ENCODE data around the gene SRGAP1. TPM values are rescaled to one million over a fixed set of nuclear protein-coding genes. Genes with fewer than 3 reads are reported as not detected.

Gene SRGAP1
- total and polyA plus RNA-seq, 2 of the 8 experiments (the other 6 are each of a cell fraction or from before 2014, with no cell fraction given): 3.2 to 7.3 TPM

DNA sequence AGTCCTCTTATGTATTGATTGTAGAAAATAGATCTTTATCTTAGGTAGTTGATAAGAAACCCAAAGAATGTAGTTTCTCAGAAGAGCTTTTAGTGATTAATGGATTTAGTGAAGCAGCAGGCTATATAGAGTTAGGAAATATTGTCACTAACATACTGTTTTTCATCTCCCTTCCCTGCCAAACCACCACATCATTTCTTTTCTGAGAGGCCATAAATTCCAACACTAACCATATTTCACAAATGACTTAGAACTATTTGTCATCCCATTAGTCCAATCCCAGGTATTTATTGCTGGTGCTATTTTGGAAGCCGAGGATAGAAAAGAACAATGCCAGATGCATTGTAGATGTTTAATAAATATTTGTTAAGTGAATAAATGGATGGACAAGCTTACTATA lies 191.9 kb downstream of the SRGAP1 start:
- H2BK120ac ChIP-seq (replicated peaks; ENCODE audit: low read depth, low read length): no peak overlapping the region
- no peak overlapping the region for H4K8ac ChIP-seq (ENCODE audit: extremely low read depth, insufficient read depth, low read length)
- ChIA-PET CTCF (ENCODE audit: partially characterized antibody) (interaction anchor here (0.6 to 1.1 kb wide), 2 partner anchors 33 to 954 kb away, joined by 3 read pairs; no protein-coding TSS in a partner anchor), POLR2A (ENCODE audit: partially characterized antibody) (no interaction called here)
- no peak overlapping the region for H3K9ac ChIP-seq (replicated peaks in 1 of 4; ENCODE audit: extremely low read depth in 1 of 4, low read depth in 3 of 4, low read length in 3 of 4)
- H3K4ac ChIP-seq (replicated peaks; ENCODE audit: insufficient read length, low read depth, low read length): no peak overlapping the region
- no peak overlapping the region for H3K27ac ChIP-seq (ENCODE audit: low read depth, low read length)
- no peak overlapping the region for H2BK12ac ChIP-seq (ENCODE audit: low read depth, low read length)
- no peaks in the 10 kb centered on the region; the same call in 1 of the 2 replicates for H3K79me1 ChIP-seq (ENCODE audit: low read depth, low read length)
- no peak for DNase-seq (ENCODE audit: low read depth in 1 of 2, low spot score in 2 of 2)
- H4K5ac ChIP-seq (ENCODE audit: insufficient read length, low read depth, low read length): no peak overlapping the region
- H2BK5ac ChIP-seq (ENCODE audit: low read depth, low read length): no peak overlapping the region
- FAIRE-seq: no peak
- H3K4me3 ChIP-seq (ENCODE audit: extremely low read depth in 1 of 4, insufficient read depth in 2 of 4, low read depth in 3 of 4, low read length in 4 of 4): no peak overlapping the region
- no peaks in the 10 kb centered on the region for H3K9me3 ChIP-seq (ENCODE audit: insufficient read depth in 2 of 2, low read depth in 1 of 2, low read length in 1 of 2)
- no peak overlapping the region for H3K56ac ChIP-seq (replicated peaks; ENCODE audit: insufficient read length, low read depth, low read length)
- no peaks in the 10 kb centered on the region for H3K79me2 ChIP-seq (ENCODE audit: control insufficient read depth in 1 of 2, insufficient read depth in 2 of 2, low read length in 2 of 2)
- H3K36me3 ChIP-seq (ENCODE audit: control insufficient read depth in 2 of 4, insufficient read depth in 4 of 4, low read length in 3 of 4): no peaks in the 10 kb centered on the region
- H3K14ac ChIP-seq (ENCODE audit: insufficient read length): no peak overlapping the region
- no peaks in the 10 kb centered on the region for H3K27me3 ChIP-seq (replicated peaks in 1 of 4; ENCODE audit: control insufficient read depth in 3 of 4, extremely low read depth in 1 of 4, insufficient read depth in 3 of 4, low read length in 3 of 4)
- H3K23ac ChIP-seq (ENCODE audit: insufficient read length): no peak overlapping the region
- H3K4me1 ChIP-seq (replicated peaks in 1 of 4; ENCODE audit: control insufficient read depth in 3 of 4, insufficient read depth in 4 of 4, low read length in 3 of 4): peaks cover 0 to 8% (median 3%) of the 10 kb centered on the region in 4 experiments; a peak in 4 of 7 replicates
- H2AFZ ChIP-seq (ENCODE audit: low read length): no peak overlapping the region
- no peak overlapping the region for H2BK15ac ChIP-seq (ENCODE audit: low read length)
- 87% methylated on average over 1 of the region's 1 CpG; no CpG with 5 or more reads in 1 of the 2 experiments for WGBS, 2 experiments (ENCODE audit: extremely low coverage in 1 of 2, insufficient coverage in 1 of 2, insufficient read length in 1 of 2, insufficient replicate concordance in 2 of 2, low coverage in 1 of 2, low lambda C conversion rate in 2 of 2, missing lambda C conversion rate in 1 of 2)
- H3K4me2 ChIP-seq (ENCODE audit: insufficient read depth in 1 of 2, low read depth in 2 of 2, low read length in 2 of 2): no peak overlapping the region
- no peaks in the 10 kb centered on the region for H4K20me1 ChIP-seq (replicated peaks in 1 of 2; ENCODE audit: control insufficient read depth in 1 of 2, insufficient read depth in 2 of 2, low read length in 2 of 2)
- no peaks in the 10 kb centered on the region for H3K23me2 ChIP-seq (ENCODE audit: low read depth, low read length)
- no peak overlapping the region for H2AK5ac ChIP-seq (ENCODE audit: low read depth, low read length)
- H3K18ac ChIP-seq (ENCODE audit: extremely low read depth, low read length): no peak overlapping the region
- H2BK20ac ChIP-seq (ENCODE audit: low read length): no peak overlapping the region
- H4K91ac ChIP-seq (replicated peaks; ENCODE audit: insufficient read length, low read length): no peak overlapping the region
- TF ChIP-seq NANOG (IDR thresholded peaks at IDR 0.05; ENCODE audit: insufficient read depth, low read depth, low read length, poor library complexity, severe bottlenecking) (no peak), TAF1 (IDR thresholded peaks at IDR 0.05; ENCODE audit: low read depth, low read length) (no peak), TAF7 (optimal IDR thresholded peaks at IDR 0.05; ENCODE audit: borderline replicate concordance, low read depth, low read length) (no peak), TBP (IDR thresholded peaks at IDR 0.05; ENCODE audit: low read depth, low read length) (no peak), EGR1 (IDR thresholded peaks at IDR 0.05; ENCODE audit: borderline replicate concordance, low read depth, low read length) (no peak), EZH2 (IDR thresholded peaks at IDR 0.05; ENCODE audit: low read depth, low read length, severe bottlenecking) (no peak), RXRA (IDR thresholded peaks at IDR 0.05; ENCODE audit: insufficient read depth, low read depth, low read length) (no peak), ASH2L (IDR thresholded peaks at IDR 0.05; ENCODE audit: low read length) (no peak), CTBP2 (IDR thresholded peaks at IDR 0.05; ENCODE audit: borderline replicate concordance, insufficient read depth, insufficient read length, low read length) (no peak), SP2 (IDR thresholded peaks at IDR 0.05; ENCODE audit: low read length) (no peak), CHD1 (IDR thresholded peaks at IDR 0.05; ENCODE audit: low read depth, low read length) (no peak)
- TF ChIP-seq, protein P1, sequence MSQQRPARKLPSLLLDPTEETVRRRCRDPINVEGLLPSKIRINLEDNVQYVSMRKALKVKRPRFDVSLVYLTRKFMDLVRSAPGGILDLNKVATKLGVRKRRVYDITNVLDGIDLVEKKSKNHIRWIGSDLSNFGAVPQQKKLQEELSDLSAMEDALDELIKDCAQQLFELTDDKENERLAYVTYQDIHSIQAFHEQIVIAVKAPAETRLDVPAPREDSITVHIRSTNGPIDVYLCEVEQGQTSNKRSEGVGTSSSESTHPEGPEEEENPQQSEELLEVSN (IDR thresholded peaks at IDR 0.05): no peak
- TF ChIP-seq, protein P2, sequence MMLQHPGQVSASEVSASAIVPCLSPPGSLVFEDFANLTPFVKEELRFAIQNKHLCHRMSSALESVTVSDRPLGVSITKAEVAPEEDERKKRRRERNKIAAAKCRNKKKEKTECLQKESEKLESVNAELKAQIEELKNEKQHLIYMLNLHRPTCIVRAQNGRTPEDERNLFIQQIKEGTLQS (IDR thresholded peaks at IDR 0.05; ENCODE audit: insufficient read depth, low read depth, low read length): no peak
